ENCODE data around the gene FBXO46. TPM values are rescaled to one million over a fixed set of nuclear protein-coding genes. Genes with fewer than 3 reads are reported as not detected.
"Not testable (repeated sequence)": the region's sequence is repeated elsewhere in the genome, so short reads cannot be mapped to it uniquely, and the experiment has no call there.

FBXO46 gene
- total RNA-seq, 1 donor from 2014 or later: 38.9 TPM

GRCh38 chr19:45763691-45764294, 33.1 kb upstream of the FBXO46 start:
- Mint-ChIP-seq H3K4me3 (ENCODE audit: low read depth) (no peak overlapping the region), H3K27ac (no peak overlapping the region), H3K9me3 (no peaks in the 10 kb centered on the region), H3K4me1 (ENCODE audit: low read depth) (no peaks in the 10 kb centered on the region), H3K27me3 (ENCODE audit: low read depth) (peaks cover 6% of the 10 kb centered on the region), H3K36me3 (ENCODE audit: low read depth) (no peaks in the 10 kb centered on the region)
- intact Hi-C loops (cut with micrococcal nuclease): no loop called here
- DNase-seq (ENCODE audit: low spot score): no peak

DNA sequence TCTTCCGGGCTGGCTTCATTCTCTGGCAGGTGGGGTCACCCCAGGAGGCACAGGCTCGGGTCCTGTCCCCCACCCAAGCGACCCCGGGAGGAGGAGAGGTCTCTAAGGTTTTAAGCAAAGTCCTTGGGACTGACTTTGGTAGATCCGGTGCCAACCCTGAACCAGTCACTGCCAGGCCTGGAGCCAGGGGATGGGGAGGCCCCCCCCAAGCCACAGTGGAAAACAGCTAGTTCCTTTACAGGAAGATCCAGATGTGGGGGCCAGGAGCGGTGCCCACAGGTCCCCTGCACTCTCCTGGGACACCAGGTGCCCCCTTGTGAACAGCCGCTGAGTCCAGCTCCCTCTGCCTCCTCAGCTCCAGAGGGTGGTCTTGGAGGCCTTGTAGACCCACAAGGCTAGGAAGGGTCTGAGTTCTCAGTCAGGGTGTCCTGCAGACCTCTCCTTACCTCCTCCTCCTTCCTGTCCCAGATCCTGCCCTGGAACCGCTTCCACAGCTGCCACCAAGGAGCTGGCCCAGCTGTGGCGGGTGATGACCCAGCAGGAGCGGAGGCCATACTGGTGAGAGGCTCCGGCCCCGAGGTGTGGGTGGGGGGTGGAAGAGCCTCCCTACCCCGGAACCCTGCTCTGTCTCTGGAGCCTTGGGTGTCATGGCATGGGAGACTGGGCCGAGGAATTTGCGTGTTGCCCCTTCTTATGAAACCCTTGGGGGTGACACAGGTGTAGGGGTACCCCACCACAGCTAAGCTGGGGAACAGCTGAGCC, 32.4 kb upstream of the FBXO46 start:
- Mint-ChIP-seq H3K36me3 (ENCODE audit: low read depth) (no peaks in the 10 kb centered on the region), H3K27ac (no peak overlapping the region), H3K27me3 (ENCODE audit: low read depth) (peaks cover 6% of the 10 kb centered on the region), H3K9me3 (no peaks in the 10 kb centered on the region), H3K4me3 (ENCODE audit: low read depth) (no peak overlapping the region), H3K4me1 (ENCODE audit: low read depth) (no peaks in the 10 kb centered on the region)
- no peak for DNase-seq (ENCODE audit: low spot score)
- intact Hi-C loops (cut with micrococcal nuclease): no loop called here

DNA sequence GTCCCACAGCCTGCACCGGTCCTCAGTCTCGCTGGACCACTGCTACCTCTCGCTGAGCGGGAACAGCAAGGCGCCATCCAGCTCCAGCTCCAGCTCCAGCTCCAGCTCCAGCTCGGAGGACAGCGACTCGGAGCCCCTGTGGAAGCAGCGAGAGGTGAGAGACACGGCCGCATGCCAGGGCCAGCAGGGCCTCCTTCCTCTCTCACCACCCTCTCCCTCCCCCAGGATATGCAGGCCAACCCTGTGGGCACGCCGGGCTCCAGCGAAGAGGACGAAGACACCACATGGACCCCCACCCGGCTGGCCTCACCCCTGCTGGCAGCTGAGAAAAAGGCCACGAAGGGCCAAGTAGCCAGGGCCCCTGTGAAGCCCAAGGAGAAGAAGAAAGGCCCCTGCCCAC, 31.0 kb upstream of the FBXO46 start:
- Mint-ChIP-seq H3K27me3 (ENCODE audit: low read depth) (peaks cover 1% of the 10 kb centered on the region), H3K36me3 (ENCODE audit: low read depth) (no peaks in the 10 kb centered on the region), H3K27ac (no peak overlapping the region), H3K4me3 (ENCODE audit: low read depth) (no peak overlapping the region), H3K9me3 (no peaks in the 10 kb centered on the region), H3K4me1 (ENCODE audit: low read depth) (no peaks in the 10 kb centered on the region)
- intact Hi-C loops (cut with micrococcal nuclease): no loop called here
- no peak for DNase-seq (ENCODE audit: low spot score)

DNA sequence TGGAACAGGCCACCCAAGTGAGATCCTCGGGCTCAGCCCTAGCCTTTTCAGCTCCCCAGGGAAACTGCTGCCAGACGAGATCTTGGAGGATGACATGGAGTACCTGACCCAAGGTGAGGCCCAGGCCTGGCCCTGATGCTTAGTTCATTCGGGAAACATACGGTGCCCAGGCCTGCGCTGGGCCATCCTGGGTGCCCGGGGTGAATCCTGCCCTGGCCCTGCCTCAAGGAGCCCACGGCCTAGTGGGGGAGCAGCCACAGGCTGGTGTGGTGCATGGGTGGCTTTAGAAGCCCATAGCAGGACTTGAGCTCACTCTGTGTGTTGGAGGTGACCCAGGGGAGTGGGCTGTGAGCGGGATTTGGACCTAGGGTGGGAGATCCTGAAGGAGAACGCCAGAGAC, 28.2 kb upstream of the FBXO46 start:
- Mint-ChIP-seq H3K9me3 (no peaks in the 10 kb centered on the region), H3K4me3 (ENCODE audit: low read depth) (no peak overlapping the region), H3K4me1 (ENCODE audit: low read depth) (no peaks in the 10 kb centered on the region), H3K27ac (no peak overlapping the region), H3K27me3 (ENCODE audit: low read depth) (no peaks in the 10 kb centered on the region), H3K36me3 (ENCODE audit: low read depth) (no peaks in the 10 kb centered on the region)
- DNase-seq (ENCODE audit: low spot score): no peak
- intact Hi-C loops (cut with micrococcal nuclease): no loop called here

- no peaks in the 10 kb centered on the region for H3K9me3 Mint-ChIP-seq
- H3K27me3 Mint-ChIP-seq (ENCODE audit: low read depth): no peaks in the 10 kb centered on the region
- no peak overlapping the region for H3K4me3 Mint-ChIP-seq (ENCODE audit: low read depth)
- intact Hi-C loops (cut with micrococcal nuclease): no loop called here
- H3K4me1 Mint-ChIP-seq (ENCODE audit: low read depth): no peaks in the 10 kb centered on the region
- H3K27ac Mint-ChIP-seq: no peak overlapping the region
- no peaks in the 10 kb centered on the region for H3K36me3 Mint-ChIP-seq (ENCODE audit: low read depth)
- DNase-seq (ENCODE audit: low spot score): no peak
Measured at GRCh38 chr19:45757695-45758094, 27.0 kb upstream of the FBXO46 start.

DNA sequence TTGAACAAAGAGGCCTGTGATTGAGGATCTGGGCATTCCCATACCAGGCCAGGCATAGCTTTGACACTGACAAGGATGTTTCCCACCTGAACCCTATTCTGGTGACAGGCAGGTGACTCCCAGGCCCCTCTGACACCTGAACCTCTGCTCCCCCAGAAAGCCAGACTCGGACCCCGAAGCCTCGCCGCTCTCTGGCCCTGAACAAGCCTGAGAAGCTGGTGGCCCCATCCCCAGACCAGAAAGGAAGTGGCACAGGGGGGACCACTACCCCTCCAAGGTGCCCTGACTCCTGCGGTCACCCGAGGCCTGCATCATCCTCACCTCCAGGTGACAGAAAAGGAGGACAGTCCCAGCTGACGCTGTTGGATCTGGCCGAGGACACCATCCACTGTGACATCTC, 23.6 kb upstream of the FBXO46 start:
- no peak for DNase-seq (ENCODE audit: low spot score)
- intact Hi-C loops (cut with micrococcal nuclease): no loop called here
- no peak overlapping the region for H3K4me3 Mint-ChIP-seq (ENCODE audit: low read depth)
- no peaks in the 10 kb centered on the region for H3K27me3 Mint-ChIP-seq (ENCODE audit: low read depth)
- no peak overlapping the region for H3K27ac Mint-ChIP-seq
- H3K9me3 Mint-ChIP-seq: no peaks in the 10 kb centered on the region
- H3K4me1 Mint-ChIP-seq (ENCODE audit: low read depth): no peaks in the 10 kb centered on the region
- H3K36me3 Mint-ChIP-seq (ENCODE audit: low read depth): no peaks in the 10 kb centered on the region

DNA sequence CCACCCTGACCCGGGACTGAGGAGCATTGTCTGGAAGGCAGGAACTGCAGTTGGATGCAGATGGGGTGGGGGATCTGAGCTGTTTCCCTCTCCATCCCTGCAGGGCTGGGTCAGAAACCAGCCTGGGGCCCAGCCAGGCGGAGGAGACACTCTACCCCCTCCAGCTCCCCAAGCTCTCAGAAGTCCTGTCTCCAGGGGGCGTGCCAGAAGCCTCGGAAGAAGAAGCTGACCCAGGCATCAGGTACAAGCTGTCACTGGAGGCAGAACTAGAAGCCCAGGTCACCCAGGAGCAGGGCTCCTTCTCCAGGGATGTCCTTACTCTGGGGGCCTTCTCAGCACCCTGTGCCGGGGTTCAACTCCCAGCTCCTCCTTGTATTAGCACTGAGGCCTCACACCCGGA, 22.9 kb upstream of the FBXO46 start:
- Mint-ChIP-seq H3K4me3 (ENCODE audit: low read depth) (no peak overlapping the region), H3K27ac (no peak overlapping the region), H3K27me3 (ENCODE audit: low read depth) (no peaks in the 10 kb centered on the region), H3K36me3 (ENCODE audit: low read depth) (no peaks in the 10 kb centered on the region), H3K4me1 (ENCODE audit: low read depth) (no peaks in the 10 kb centered on the region), H3K9me3 (no peaks in the 10 kb centered on the region)
- no peak for DNase-seq (ENCODE audit: low spot score)
- intact Hi-C loops (cut with micrococcal nuclease): no loop called here

- H3K27ac Mint-ChIP-seq: no peak overlapping the region
- intact Hi-C loops (cut with micrococcal nuclease): no loop called here
Measured at GRCh38 chr19:45752639-45753038, 21.9 kb upstream of the FBXO46 start.

DNA sequence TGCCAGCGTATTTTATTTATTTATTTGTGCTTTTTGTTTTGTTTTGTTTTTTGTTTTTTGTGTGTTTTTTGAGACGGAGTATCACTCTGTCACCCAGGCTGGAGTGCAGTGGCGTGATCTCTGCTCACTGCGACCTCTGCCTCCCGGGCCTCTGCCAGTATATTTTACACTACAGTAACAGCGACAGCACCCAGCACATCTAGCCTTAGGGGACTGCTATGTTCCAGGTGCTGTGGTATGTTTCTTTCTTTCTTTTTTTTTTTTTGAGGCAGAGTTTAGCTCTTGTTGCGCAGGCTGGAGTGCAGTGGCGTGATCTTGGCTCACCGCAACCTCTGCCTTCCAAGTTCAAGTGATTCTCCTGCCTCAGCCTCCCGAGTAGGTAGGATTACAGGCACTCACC, 20.8 kb upstream of the FBXO46 start:
- DNase-seq (ENCODE audit: low spot score); H3K9me3 Mint-ChIP-seq; H3K4me3 Mint-ChIP-seq (ENCODE audit: low read depth); H3K27me3 Mint-ChIP-seq (ENCODE audit: low read depth); H3K4me1 Mint-ChIP-seq (ENCODE audit: low read depth); intact Hi-C loops (cut with micrococcal nuclease); H3K36me3 Mint-ChIP-seq (ENCODE audit: low read depth); H3K27ac Mint-ChIP-seq: not testable (repeated sequence)

More at GRCh38 chr19:45752639-45753038, 21.9 kb upstream of the FBXO46 start:
- H3K27me3 Mint-ChIP-seq (ENCODE audit: low read depth): peaks cover under 1% of the 10 kb centered on the region
- H3K4me1 Mint-ChIP-seq (ENCODE audit: low read depth): no peaks in the 10 kb centered on the region
- no peak overlapping the region for H3K4me3 Mint-ChIP-seq (ENCODE audit: low read depth)
- no peak for DNase-seq (ENCODE audit: low spot score)
- no peaks in the 10 kb centered on the region for H3K36me3 Mint-ChIP-seq (ENCODE audit: low read depth)
- H3K9me3 Mint-ChIP-seq: no peaks in the 10 kb centered on the region

DNA sequence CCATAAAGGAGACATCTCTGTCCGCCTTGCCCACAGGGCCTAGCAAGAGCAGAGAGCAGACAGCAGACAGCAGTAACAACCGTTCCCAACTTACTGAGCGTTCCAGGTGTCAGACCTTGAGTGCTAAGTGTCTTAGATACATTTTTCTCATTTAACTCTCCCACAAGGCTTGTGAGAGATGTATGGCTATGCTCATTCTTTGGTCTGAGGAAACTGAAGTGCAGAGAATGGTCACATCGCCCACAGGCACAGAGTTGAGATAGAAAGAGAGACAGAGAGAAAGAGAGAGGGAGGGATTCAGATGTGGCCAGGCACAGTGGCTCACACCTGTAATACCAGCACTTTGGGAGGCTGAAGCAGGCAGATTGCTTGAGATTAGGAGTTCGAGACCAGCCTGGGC, 16.8 kb upstream of the FBXO46 start:
- Mint-ChIP-seq H3K27ac (no peak overlapping the region), H3K4me3 (ENCODE audit: low read depth) (no peak overlapping the region), H3K9me3 (no peaks in the 10 kb centered on the region), H3K36me3 (ENCODE audit: low read depth) (no peaks in the 10 kb centered on the region), H3K4me1 (ENCODE audit: low read depth) (no peaks in the 10 kb centered on the region), H3K27me3 (ENCODE audit: low read depth) (peaks cover 12% of the 10 kb centered on the region)
- DNase-seq (ENCODE audit: low spot score): no peak
- intact Hi-C loops (cut with micrococcal nuclease): no loop called here

DNA sequence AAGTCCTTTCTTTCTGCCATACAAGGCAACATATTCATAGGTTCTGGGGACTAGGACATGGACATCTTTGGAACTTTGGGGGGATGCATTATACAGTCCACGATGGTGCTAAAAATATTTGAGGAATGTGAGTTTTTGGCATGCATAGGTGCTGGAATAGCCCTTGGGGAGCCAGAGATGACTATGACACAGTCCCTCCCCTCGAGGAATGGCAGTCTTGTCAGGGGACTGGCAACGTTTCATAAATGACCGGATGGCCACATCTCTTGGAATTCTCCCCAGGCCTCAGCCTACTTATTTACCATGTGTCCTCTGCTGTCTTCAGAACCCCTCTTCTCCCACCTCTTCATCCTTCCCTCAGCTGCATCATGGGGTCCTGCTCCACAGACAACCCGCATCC, 16.2 kb upstream of the FBXO46 start:
- Mint-ChIP-seq H3K9me3 (no peaks in the 10 kb centered on the region), H3K36me3 (ENCODE audit: low read depth) (no peaks in the 10 kb centered on the region), H3K27ac (no peak overlapping the region), H3K27me3 (ENCODE audit: low read depth) (peaks cover 12% of the 10 kb centered on the region), H3K4me1 (ENCODE audit: low read depth) (no peaks in the 10 kb centered on the region), H3K4me3 (ENCODE audit: low read depth) (no peak overlapping the region)
- intact Hi-C loops (cut with micrococcal nuclease): no loop called here
- no peak for DNase-seq (ENCODE audit: low spot score)

- H3K9me3 Mint-ChIP-seq: no peaks in the 10 kb centered on the region
- H3K4me1 Mint-ChIP-seq (ENCODE audit: low read depth): no peaks in the 10 kb centered on the region
- DNase-seq (ENCODE audit: low spot score): no peak
- H3K27ac Mint-ChIP-seq: no peak overlapping the region
- intact Hi-C loops (cut with micrococcal nuclease): no loop called here
- no peak overlapping the region for H3K4me3 Mint-ChIP-seq (ENCODE audit: low read depth)
- peaks cover 12% of the 10 kb centered on the region for H3K27me3 Mint-ChIP-seq (ENCODE audit: low read depth)
- no peaks in the 10 kb centered on the region for H3K36me3 Mint-ChIP-seq (ENCODE audit: low read depth)
Measured at GRCh38 chr19:45745606-45746005, 14.9 kb upstream of the FBXO46 start.

DNA sequence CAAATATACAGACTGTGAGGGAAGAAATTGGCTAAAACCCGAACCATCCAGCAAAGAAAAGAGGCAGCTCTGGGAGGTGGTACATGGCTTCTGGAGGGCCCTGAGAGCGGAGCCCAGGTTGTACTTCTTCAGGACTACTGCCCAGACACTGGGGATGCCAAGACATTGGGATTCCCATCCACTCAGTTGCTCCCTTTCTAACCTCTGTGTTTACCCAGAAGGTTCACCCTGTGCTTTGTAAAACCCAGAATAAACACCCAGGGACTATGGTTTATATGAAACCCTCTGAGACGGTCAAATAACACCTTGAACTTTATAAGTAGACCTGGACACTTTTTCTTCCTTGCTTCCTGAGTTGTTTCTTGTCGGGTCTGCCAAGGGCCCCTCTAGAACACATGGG, 12.3 kb upstream of the FBXO46 start:
- Mint-ChIP-seq H3K4me3 (ENCODE audit: low read depth) (no peak overlapping the region), H3K27ac (no peak overlapping the region), H3K27me3 (ENCODE audit: low read depth) (peaks cover 13% of the 10 kb centered on the region), H3K4me1 (ENCODE audit: low read depth) (no peaks in the 10 kb centered on the region), H3K9me3 (no peaks in the 10 kb centered on the region), H3K36me3 (ENCODE audit: low read depth) (no peaks in the 10 kb centered on the region)
- intact Hi-C loops (cut with micrococcal nuclease): no loop called here
- no peak for DNase-seq (ENCODE audit: low spot score)
